ENCODE data around the gene ARHGEF4.
A peak's percentile ranks its signal among the peaks of the same experiment; 100 is the strongest.

ARHGEF4 gene, protein sequence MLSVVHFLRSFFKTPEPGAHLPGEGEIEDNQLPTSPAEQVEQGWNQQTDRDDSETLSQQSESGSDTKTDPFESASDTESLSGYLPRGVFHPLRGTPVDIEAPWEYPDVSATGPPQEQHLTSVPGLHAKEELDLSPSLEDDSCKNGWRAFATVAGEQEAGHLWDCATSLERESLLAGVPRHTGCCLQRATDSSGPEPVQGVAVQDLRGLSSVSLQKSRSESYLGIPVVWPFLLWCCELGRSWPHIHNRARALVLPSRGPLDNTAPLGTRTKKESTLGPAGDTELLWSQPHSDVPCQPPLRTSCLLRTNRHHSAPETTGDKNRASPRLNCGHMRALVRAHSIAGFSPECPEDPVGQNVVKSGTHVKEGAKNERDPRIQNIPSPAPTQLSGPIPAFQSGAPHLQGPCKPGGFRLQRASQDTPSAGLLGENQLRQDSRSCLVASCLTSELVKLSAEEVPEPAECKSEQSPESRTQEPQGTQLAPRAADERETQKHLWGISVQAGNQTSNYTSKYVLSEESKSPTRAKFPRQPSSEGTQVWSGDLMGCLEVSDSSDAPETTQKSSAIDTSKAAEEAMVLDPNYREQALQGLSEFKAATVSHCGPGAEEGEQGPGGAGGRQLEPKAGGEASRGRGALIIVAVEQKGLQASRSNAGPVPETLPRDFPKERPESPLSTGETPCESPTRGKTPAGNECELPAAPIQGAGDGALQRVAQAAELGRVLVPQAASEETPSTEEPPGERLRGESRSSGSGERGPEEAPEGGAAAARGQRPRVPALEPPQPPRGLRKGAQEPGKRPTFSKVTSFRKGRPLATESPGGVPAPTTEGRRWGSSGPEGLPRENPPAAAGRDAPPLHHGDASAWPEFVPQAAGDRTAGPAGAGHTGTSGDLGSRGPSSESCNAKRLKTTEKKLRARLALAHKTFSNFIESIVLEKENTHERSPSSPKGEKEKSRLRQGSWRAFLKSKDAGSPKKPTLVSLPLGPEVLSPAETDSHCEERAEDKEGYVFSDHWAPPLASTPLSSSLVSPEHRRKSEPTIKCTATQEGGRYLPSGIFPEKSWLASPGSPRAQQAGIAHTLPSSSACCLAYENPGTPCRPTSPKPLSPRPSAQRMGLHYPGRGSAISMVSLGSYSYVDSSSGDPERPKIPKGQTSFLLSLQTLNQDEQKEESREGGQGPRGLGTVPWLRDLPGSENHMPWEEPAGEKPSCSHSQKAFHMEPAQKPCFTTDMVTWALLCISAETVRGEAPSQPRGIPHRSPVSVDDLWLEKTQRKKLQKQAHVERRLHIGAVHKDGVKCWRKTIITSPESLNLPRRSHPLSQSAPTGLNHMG (N-terminal part only)

DNA sequence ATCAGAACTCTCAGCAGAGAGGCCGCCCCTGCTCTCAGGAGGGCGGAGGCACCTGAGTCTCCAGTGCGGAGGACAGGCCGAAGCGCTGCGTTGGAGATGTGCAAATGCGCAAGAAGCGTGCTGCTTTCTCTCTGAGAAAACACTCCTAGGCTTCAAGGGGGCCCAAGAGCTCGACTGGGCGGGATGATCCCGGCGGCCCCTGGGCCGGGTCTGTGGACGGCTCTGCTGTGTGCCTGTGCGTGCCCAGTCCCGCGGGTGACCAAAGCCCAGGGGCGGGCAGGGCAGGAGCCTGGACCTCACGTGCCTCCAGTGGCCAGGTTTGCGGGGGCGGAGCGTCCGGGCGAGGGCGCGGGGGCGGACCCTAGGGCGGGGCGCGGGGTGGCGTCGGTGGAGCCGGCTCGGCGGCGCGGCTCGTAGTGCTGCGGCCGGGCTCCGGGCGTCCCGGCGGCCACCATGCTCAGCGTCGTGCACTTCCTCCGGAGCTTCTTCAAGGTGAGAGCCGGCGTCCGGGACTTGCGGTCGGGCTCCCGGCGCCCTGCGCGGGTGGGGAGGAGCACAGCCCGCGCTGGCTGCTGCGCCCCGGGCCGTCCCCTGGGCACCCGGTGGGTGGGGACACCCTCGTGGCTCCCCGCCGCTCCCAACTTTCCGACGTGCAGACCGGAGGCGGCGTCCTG lies at the start of gene ARHGEF4:
Gene ARHGEF4, plus strand, starts transcription at position 414 of the 674 bp plus-strand sequence. Its CDS starts 40 bp downstream, at position 454.
- TF ChIP-seq, protein P1, sequence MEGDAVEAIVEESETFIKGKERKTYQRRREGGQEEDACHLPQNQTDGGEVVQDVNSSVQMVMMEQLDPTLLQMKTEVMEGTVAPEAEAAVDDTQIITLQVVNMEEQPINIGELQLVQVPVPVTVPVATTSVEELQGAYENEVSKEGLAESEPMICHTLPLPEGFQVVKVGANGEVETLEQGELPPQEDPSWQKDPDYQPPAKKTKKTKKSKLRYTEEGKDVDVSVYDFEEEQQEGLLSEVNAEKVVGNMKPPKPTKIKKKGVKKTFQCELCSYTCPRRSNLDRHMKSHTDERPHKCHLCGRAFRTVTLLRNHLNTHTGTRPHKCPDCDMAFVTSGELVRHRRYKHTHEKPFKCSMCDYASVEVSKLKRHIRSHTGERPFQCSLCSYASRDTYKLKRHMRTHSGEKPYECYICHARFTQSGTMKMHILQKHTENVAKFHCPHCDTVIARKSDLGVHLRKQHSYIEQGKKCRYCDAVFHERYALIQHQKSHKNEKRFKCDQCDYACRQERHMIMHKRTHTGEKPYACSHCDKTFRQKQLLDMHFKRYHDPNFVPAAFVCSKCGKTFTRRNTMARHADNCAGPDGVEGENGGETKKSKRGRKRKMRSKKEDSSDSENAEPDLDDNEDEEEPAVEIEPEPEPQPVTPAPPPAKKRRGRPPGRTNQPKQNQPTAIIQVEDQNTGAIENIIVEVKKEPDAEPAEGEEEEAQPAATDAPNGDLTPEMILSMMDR (IDR thresholded peaks at IDR 0.05; ENCODE audit: low read length, missing control alignments), result no peak
- peak within 1 kb of the TSS; percentile 12 for H3K4me3 ChIP-seq (replicated peaks; ENCODE audit: low read depth, low read length)
- DNase-seq (ENCODE audit: low read depth), result peak; percentile 18

DNA sequence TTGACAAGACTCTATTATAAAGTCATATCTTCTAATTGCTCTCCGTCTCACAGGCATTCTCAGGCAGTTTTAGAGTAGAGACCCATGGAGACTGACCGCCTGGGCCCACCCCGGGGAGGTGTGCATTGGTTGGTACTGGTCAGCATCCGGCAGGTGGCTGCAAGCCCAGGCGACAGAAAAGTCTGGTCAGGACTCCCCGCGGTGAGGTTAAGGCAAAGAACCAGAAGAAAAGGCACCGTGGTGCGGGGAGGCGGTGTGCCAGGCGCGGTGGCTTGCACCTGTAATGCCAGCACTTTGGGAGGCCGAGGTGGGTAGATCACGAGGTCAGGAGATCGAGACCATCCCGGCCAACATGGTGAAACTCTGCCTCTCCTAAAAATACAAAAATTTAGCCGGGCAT lies 48.9 kb upstream of the ARHGEF4 start:
- TF ChIP-seq, protein P1 (IDR thresholded peaks at IDR 0.05; ENCODE audit: low read length, missing control alignments), result no peak
- DNase-seq (ENCODE audit: low read depth), result no peak
- no peak overlapping the region for H3K4me3 ChIP-seq (replicated peaks; ENCODE audit: low read depth, low read length)

DNA sequence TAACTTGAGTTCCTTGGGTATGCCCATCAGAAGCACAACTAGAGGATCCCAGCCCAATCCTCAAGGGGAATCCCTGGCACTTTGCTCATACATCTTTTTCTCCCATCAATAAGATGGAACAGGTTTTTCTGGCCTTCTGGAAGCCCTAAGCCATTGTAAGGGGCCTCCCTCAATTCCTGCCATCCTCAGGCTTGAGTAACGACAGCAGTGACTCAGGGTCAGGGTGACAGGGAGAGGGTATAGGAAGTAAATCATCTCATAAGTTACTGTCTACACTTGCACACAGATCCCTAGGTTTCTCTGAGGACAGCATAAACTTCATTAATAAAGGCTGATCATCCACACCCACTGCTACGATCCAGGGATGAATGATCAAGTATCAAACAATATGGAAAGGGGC lies 46.4 kb upstream of the ARHGEF4 start:
- TF ChIP-seq, protein P1 (IDR thresholded peaks at IDR 0.05; ENCODE audit: low read length, missing control alignments), result no peak
- no peak for DNase-seq (ENCODE audit: low read depth)
- H3K4me3 ChIP-seq (replicated peaks; ENCODE audit: low read depth, low read length), result no peak overlapping the region

DNA sequence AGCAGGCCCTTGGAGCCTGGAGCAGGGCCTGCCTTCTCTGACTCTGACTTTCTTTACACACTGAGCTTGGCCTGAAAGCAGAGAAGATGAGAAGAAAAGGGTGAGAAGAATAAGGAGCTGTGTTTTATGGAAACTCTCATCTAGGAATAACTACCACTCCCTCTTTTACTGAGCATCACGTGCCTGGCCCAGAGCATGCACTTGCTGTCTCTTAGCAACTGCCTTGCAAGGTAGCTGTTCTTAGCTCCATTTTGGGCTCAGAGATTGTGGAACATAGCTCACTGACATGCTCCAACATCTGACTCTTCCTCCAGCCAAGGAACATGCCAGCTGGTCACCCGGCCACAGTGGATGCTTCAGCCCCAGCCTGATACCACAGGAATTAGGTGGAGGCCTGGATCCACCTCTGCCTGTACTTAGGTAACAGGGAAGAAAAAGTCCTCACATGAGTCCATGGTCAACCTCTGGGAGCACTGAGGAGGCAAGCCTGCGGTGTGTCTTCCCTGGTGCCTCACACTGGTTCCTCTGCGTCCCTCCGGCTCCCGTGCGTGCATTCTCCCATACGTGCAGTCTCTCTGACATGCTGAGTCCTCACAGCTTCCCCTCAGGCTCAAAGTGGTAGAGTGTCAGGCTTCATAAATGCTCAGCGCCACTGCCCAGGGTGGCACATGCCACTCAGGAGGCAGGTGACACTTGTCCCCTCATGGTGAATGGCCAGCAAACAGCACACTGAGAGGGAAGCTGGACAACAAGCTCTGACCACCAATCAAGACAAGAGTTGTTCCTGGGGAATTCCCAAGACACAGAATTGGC lies 45.7 kb upstream of the ARHGEF4 start:
- no peak overlapping the region for H3K4me3 ChIP-seq (replicated peaks; ENCODE audit: low read depth, low read length)
- TF ChIP-seq, protein P1 (IDR thresholded peaks at IDR 0.05; ENCODE audit: low read length, missing control alignments), result no peak
- DNase-seq (ENCODE audit: low read depth), result no peak

DNA sequence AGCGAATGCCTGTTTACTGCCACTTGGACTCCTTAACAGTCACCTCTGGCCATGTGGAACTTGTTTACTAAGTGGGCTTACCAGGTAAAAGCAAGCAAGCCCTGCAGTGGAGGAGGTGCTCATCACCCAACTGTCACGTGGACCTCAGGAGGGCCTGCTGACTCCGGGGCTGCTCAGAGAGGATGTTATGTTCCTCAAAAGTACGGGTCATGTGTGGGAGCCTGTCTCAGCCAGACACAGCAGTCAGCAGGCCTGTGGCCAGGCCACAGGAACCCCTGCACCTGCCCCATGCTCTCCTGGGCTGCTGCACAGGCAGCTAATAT lies 45.1 kb upstream of the ARHGEF4 start:
- H3K4me3 ChIP-seq (replicated peaks; ENCODE audit: low read depth, low read length), result no peak overlapping the region
- DNase-seq (ENCODE audit: low read depth), result no peak
- TF ChIP-seq, protein P1 (IDR thresholded peaks at IDR 0.05; ENCODE audit: low read length, missing control alignments), result no peak

Data from fibroblast of pulmonary artery (primary cell).